ENCODE results near the gene ITGB7. TPM values are rescaled to one million over a fixed set of nuclear protein-coding genes. Genes with fewer than 3 reads are reported as not detected.
A peak's percentile ranks its signal among the peaks of the same experiment; 100 is the strongest.

The ITGB7 gene
- total RNA-seq, 1 donor from 2014 or later, result 3.1 TPM

- DNase-seq (ENCODE audit: low read depth), result peak; percentile 62
Measured at GRCh38 chr12:53230108-53230845, 23.2 kb upstream of the ITGB7 start.

- DNase-seq (ENCODE audit: low read depth), result no peak
Measured at GRCh38 chr12:53229454-53229853, 22.4 kb upstream of the ITGB7 start.

GRCh38 chr12:53227836-53228235, 20.8 kb upstream of the ITGB7 start:
- DNase-seq (ENCODE audit: low read depth), result no peak

- no peak for DNase-seq (ENCODE audit: low read depth)
Measured at GRCh38 chr12:53227341-53227740, 20.3 kb upstream of the ITGB7 start.

GRCh38 chr12:53226815-53227214, 19.8 kb upstream of the ITGB7 start:
- DNase-seq (ENCODE audit: low read depth), result no peak

GRCh38 chr12:53225635-53226424, 18.8 kb upstream of the ITGB7 start:
- no peak for DNase-seq (ENCODE audit: low read depth)

- DNase-seq (ENCODE audit: low read depth), result no peak
Measured at GRCh38 chr12:53224897-53225634, 18.0 kb upstream of the ITGB7 start.

GRCh38 chr12:53224061-53224896, 17.2 kb upstream of the ITGB7 start:
- DNase-seq (ENCODE audit: low read depth), result no peak

GRCh38 chr12:53223389-53224060, 16.5 kb upstream of the ITGB7 start:
- no peak for DNase-seq (ENCODE audit: low read depth)

- DNase-seq (ENCODE audit: low read depth), result no peak
Measured at GRCh38 chr12:53222806-53223261, 15.8 kb upstream of the ITGB7 start.

- no peak for DNase-seq (ENCODE audit: low read depth)
Measured at GRCh38 chr12:53222170-53222721, 15.2 kb upstream of the ITGB7 start.

- no peak for DNase-seq (ENCODE audit: low read depth)
Measured at GRCh38 chr12:53221203-53222080, 14.4 kb upstream of the ITGB7 start.

GRCh38 chr12:53220694-53221202, 13.7 kb upstream of the ITGB7 start:
- peak; percentile 67 for DNase-seq (ENCODE audit: low read depth)

- DNase-seq (ENCODE audit: low read depth), result peak; percentile 26
Measured at GRCh38 chr12:53219956-53220693, 13.1 kb upstream of the ITGB7 start.

GRCh38 chr12:53219292-53219955, 12.4 kb upstream of the ITGB7 start:
- peak; percentile 32 for DNase-seq (ENCODE audit: low read depth)

GRCh38 chr12:53218551-53219291, 11.7 kb upstream of the ITGB7 start:
- DNase-seq (ENCODE audit: low read depth), result no peak

- no peak for DNase-seq (ENCODE audit: low read depth)
Measured at GRCh38 chr12:53217931-53218307, 10.9 kb upstream of the ITGB7 start.

Measured in renal cortical epithelial cell (primary cell).